ENCODE data around the gene ALOXE3.
"Not testable (repeated sequence)": the region's sequence is repeated elsewhere in the genome, so short reads cannot be mapped to it uniquely, and the experiment has no call there.

The ALOXE3 gene

GRCh38 chr17:8087075-8087951 is 31.0 kb downstream of the ALOXE3 start, which contains the start of gene ALOX12B:
Gene ALOX12B (minus strand): TSS chr17:8087716. CDS start chr17:8087442, 274 bp downstream.
- no peak within 1 kb of the TSS for H3K4me3 Mint-ChIP-seq
- no peaks in the 10 kb centered on the region for H3K4me1 Mint-ChIP-seq (ENCODE audit: low read depth)
- no peaks in the 10 kb centered on the region for H3K36me3 Mint-ChIP-seq (ENCODE audit: low read depth)
- H3K9me3 Mint-ChIP-seq, result no peaks in the 10 kb centered on the region
- peaks cover 14% of the 10 kb centered on the region for H3K27me3 Mint-ChIP-seq (ENCODE audit: low read depth)
- H3K27ac Mint-ChIP-seq, result no peak within 1 kb of the TSS

DNA sequence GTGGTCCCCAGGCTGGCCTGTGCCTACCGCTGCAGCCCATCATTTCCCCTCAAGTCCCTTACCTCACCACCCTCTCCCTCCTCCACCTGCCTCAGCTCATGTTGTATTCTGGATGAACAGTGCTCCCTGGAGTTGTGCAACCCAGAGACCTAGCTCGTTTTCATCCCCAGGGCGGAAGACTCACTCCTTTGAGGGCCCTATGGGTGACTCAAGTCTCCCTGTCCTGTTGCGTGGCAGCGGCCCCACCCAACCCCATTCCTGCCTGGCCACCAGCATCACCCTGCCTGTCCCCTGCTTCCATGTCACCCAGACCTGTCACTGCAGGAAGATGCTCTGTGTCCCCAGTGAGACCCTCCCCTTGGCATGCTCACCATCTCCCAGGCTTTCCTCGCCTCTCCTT is 34.1 kb downstream of the ALOXE3 start:
- Mint-ChIP-seq H3K9me3 (no peaks in the 10 kb centered on the region), H3K27ac (no peak overlapping the region), H3K4me3 (no peak overlapping the region), H3K4me1 (ENCODE audit: low read depth) (peaks cover 8% of the 10 kb centered on the region), H3K36me3 (ENCODE audit: low read depth) (no peaks in the 10 kb centered on the region), H3K27me3 (ENCODE audit: low read depth) (peaks cover 9% of the 10 kb centered on the region)

GRCh38 chr17:8082292-8082691 is 36.0 kb downstream of the ALOXE3 start:
- H3K4me3 Mint-ChIP-seq, result no peak overlapping the region
- peaks cover 11% of the 10 kb centered on the region for H3K4me1 Mint-ChIP-seq (ENCODE audit: low read depth)
- peaks cover 5% of the 10 kb centered on the region for H3K27me3 Mint-ChIP-seq (ENCODE audit: low read depth)
- no peak overlapping the region for H3K27ac Mint-ChIP-seq
- H3K9me3 Mint-ChIP-seq, result no peaks in the 10 kb centered on the region
- H3K36me3 Mint-ChIP-seq (ENCODE audit: low read depth), result no peaks in the 10 kb centered on the region

DNA sequence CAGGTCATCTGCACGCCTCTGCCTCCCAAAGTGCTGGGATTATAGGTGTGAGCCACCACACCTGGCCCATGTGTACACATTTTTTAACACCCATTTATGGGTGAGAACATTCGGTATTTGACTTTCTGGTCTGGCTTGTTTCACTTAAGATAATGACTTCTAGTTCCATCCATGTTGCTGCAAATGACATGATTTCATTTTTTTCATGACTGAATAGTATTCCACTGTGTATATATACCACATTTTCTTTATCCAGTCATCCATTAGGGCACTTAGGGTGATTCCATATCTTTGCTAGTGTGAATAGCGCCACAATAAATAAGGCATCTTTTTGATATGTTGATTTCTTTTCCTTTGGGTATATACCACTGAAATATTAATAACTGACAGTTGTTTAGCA is 36.4 kb downstream of the ALOXE3 start:
- Mint-ChIP-seq H3K27me3 (ENCODE audit: low read depth) (peaks cover 6% of the 10 kb centered on the region), H3K27ac (no peak overlapping the region), H3K4me1 (ENCODE audit: low read depth) (peaks cover 11% of the 10 kb centered on the region)

DNA sequence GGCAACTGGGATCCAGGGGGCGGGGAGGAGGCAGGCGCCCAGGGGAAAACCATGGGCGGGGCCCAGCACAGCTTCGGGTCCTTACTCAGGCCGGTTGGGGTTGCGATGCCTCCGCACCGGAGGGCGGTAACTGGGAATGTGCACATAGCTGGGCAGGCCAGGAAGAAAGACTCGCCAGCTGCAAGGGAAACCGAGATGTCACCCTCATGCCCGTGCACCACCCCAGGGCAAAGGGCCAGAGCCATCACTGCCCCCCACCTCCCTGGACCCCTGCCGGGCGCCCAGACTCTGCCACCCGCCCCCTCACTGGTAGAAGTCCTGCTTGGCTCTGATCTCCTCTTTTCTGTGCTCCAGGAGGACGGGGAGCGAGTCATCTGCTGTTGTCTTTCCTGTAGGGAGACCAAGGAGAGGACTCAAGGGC is 37.5 kb downstream of the ALOXE3 start:
- Mint-ChIP-seq H3K27me3 (ENCODE audit: low read depth) (peaks cover 6% of the 10 kb centered on the region), H3K9me3 (no peaks in the 10 kb centered on the region), H3K4me3 (no peak overlapping the region), H3K27ac (no peak overlapping the region), H3K36me3 (ENCODE audit: low read depth) (no peaks in the 10 kb centered on the region), H3K4me1 (ENCODE audit: low read depth) (peaks cover 11% of the 10 kb centered on the region)

More for the DNA sequence above, 36.4 kb downstream of the ALOXE3 start:
- H3K36me3 Mint-ChIP-seq (ENCODE audit: low read depth), result no peaks in the 10 kb centered on the region
- H3K4me3 Mint-ChIP-seq, result no peak overlapping the region
- H3K9me3 Mint-ChIP-seq, result no peaks in the 10 kb centered on the region

DNA sequence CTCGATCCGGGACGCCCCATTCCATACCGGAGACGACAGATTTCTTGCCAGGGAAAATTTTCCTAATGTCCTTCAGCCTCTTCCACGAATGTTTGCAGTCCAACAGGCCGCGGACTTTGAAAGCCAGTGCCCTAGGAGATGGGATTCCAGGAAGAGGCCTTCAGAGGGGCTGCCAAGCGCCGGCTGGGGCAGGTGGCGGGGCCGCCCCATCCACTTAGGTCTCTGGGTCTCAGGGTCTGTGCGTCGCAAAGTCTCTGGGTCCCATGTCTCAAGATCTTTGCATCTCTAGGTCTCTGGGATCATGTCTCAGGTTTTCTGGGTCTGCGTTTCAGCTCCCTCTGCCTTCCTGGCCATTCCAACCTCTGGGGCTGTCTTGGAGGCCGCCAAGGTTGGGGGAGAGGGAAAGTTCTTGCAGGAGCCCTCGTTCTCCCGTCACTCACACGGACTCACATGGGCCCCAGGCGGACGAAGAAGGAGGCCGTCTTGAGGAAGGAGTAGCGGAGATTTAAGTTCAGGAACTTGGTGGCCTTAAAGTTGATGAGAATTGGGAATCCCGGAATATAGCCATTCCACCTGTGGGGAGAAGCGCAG is 38.0 kb downstream of the ALOXE3 start:
- H3K4me1 Mint-ChIP-seq (ENCODE audit: low read depth), result peaks cover 11% of the 10 kb centered on the region
- no peaks in the 10 kb centered on the region for H3K9me3 Mint-ChIP-seq
- peaks cover 9% of the 10 kb centered on the region for H3K27me3 Mint-ChIP-seq (ENCODE audit: low read depth)
- H3K27ac Mint-ChIP-seq, result no peak overlapping the region
- peak overlapping the region; percentile 83 for H3K4me3 Mint-ChIP-seq
- no peaks in the 10 kb centered on the region for H3K36me3 Mint-ChIP-seq (ENCODE audit: low read depth)

DNA sequence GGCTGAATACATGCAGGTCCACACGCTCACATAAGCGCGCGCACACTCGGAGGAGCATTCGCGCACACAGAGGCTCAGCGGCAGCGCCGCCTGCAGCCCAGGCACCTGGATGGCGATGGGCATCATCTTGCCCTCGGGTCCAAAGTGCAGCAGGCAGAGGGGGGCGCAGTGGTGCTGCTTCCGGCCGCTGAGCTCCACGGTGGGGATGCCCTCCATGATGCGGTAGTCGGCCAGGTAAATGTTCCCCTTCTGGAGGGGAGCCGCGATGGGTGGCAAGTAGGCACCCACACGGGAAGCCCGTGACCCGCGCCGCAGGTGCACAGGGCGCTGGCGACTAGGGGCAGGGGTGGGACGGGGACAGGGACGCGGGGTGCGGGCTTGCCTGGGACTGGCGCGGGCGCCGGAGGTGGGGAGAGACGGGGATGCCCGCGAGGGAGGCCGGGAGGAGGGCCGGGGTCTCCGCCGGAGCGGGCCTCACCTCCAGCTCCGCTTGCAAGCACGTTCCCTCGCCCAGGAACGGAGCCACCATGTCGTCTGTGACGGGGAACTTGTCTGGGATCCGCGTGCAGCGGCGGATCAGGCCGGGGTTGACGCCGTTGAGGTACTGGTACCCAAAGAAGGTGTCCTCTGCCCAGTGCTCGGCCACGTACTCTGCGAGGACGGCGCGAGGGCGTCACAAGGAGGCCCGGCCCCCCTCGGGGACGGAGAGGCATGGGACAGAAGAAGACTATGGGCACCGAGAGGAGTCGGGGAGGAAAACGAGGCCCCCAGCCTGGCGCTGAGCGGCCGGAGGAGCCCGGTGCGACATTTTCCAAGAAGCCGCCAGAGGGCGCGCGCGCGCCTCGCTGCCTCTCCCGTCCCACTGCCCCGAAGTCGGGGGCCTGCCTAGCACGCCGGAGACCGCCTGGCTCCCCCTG is 38.8 kb downstream of the ALOXE3 start:
- H3K4me1 Mint-ChIP-seq (ENCODE audit: low read depth), result peaks cover 15% of the 10 kb centered on the region
- no peaks in the 10 kb centered on the region for H3K36me3 Mint-ChIP-seq (ENCODE audit: low read depth)
- H3K9me3 Mint-ChIP-seq, result no peaks in the 10 kb centered on the region
- H3K27ac Mint-ChIP-seq, result peak overlapping the region; percentile 82
- H3K27me3 Mint-ChIP-seq (ENCODE audit: low read depth), result peaks cover 17% of the 10 kb centered on the region
- H3K4me3 Mint-ChIP-seq, result peak overlapping the region; percentile 83

DNA sequence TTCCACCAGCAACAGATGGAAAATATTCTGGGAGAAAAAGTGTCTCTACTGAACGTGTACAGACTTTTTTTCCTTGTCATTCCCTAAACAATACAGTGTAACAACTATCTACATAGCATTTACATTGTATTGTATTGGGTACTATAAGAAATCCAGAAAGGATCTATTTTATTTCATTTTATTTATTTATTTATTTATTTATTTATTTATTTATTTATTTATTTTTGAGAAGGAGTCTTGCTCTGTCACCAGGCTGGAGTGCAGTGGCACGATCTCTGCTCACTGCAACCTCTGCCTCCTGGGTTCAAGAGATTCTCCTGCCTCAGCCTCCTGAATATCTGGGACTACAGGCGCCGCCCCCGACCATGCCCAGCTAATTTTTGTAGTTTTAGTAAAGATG is 40.4 kb downstream of the ALOXE3 start:
- Mint-ChIP-seq H3K27ac (peak overlapping the region; percentile 26), H3K4me1 (ENCODE audit: low read depth) (peaks cover 27% of the 10 kb centered on the region), H3K27me3 (ENCODE audit: low read depth) (peaks cover 33% of the 10 kb centered on the region)
- not testable (repeated sequence) for H3K4me3 Mint-ChIP-seq; H3K36me3 Mint-ChIP-seq (ENCODE audit: low read depth); H3K9me3 Mint-ChIP-seq

DNA sequence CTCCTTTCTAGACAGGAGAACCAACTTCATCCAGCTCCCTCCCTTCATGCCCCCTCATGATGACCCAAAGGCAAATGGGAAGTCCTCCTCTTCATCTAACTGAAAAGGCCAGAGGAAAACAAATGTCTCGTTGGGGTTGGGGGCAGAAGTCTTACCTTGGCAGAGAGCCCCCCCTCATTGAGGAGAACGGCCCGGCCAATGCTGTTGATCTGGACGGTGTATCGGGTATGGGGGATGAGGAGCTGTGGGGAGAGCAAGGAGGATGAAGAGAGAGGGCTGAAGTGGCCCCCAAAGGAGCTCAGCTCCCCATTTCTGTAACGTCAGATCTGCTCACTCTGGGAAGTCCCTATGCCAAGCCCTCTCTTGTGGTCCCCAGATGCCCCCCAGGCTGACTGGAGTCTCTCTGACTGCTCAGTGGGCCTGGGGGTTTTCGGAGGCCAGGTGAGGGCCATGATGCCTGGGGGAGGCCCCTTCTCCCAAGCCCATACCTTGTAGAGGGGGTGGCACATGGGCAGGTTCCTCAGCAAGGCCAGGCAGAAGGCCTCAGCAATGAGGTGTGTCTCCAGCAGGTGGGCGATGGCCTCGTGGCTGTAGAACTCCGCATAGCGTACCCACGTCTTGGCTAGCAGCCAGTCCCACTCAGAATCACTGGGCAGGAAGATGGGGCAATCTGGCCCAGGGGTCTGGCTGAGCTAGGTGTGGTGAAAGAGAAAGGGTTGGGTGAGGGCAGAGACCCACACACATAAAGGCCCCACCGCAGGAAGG is 41.6 kb downstream of the ALOXE3 start:
- Mint-ChIP-seq H3K27ac (no peak overlapping the region), H3K4me1 (ENCODE audit: low read depth) (peaks cover 31% of the 10 kb centered on the region), H3K27me3 (ENCODE audit: low read depth) (peaks cover 44% of the 10 kb centered on the region), H3K9me3 (no peaks in the 10 kb centered on the region), H3K4me3 (no peak overlapping the region), H3K36me3 (ENCODE audit: low read depth) (no peaks in the 10 kb centered on the region)

GRCh38 chr17:8075574-8076342 is 42.6 kb downstream of the ALOXE3 start:
- Mint-ChIP-seq H3K27me3 (ENCODE audit: low read depth) (peaks cover 54% of the 10 kb centered on the region), H3K4me1 (ENCODE audit: low read depth) (peaks cover 29% of the 10 kb centered on the region), H3K36me3 (ENCODE audit: low read depth) (no peaks in the 10 kb centered on the region), H3K4me3 (no peak overlapping the region), H3K9me3 (no peaks in the 10 kb centered on the region), H3K27ac (no peak overlapping the region)

- Mint-ChIP-seq H3K36me3 (ENCODE audit: low read depth) (no peaks in the 10 kb centered on the region), H3K4me1 (ENCODE audit: low read depth) (peaks cover 28% of the 10 kb centered on the region), H3K4me3 (no peak overlapping the region), H3K9me3 (no peaks in the 10 kb centered on the region), H3K27ac (no peak overlapping the region), H3K27me3 (ENCODE audit: low read depth) (peaks cover 61% of the 10 kb centered on the region)
Measured at GRCh38 chr17:8075081-8075480, 43.2 kb downstream of the ALOXE3 start.

DNA sequence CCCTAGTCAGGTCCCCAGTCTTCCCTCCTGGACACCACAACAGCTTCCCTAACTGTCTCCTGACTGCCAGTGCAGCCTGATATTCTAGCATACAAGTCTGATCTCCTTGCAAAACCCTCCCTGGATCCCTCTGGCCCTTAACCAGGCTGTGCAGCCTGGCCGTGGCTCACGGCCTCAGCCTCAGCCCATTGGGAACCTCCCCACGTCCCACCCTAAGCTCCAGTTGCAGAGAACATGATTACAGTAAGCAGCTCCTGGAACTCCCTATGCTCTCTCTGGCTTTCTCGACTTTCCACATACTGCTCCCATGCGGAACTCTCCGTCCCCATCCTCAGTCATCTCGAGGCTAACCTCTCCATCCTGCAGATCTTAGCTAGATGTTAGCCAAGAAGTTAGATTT is 43.8 kb downstream of the ALOXE3 start:
- H3K4me3 Mint-ChIP-seq, result no peak overlapping the region
- peaks cover 66% of the 10 kb centered on the region for H3K27me3 Mint-ChIP-seq (ENCODE audit: low read depth)
- no peaks in the 10 kb centered on the region for H3K36me3 Mint-ChIP-seq (ENCODE audit: low read depth)
- H3K27ac Mint-ChIP-seq, result no peak overlapping the region
- H3K4me1 Mint-ChIP-seq (ENCODE audit: low read depth), result peaks cover 24% of the 10 kb centered on the region
- no peaks in the 10 kb centered on the region for H3K9me3 Mint-ChIP-seq
